OCI-LY3 (cell line): ENCODE data around the gene PANX3.
A peak's percentile ranks its signal among the peaks of the same experiment; 100 is the strongest.

Source experiments
- H2AFZ ChIP-seq: fragments of 200-600, 300-600 bp; shearing (Covaris generic); 2 replicates; pipeline ENCODE4 v1.6.0; 2014; ENCODE audit warnings: antibody characterized with exemption, low read depth, low read length
- H3K27ac ChIP-seq: fragments of 200-600, 300-600 bp; sonication (generic); 2 replicates; pipeline ENCODE4 v1.5.1; 2014; ENCODE audit warnings: mild to moderate bottlenecking, low read length, moderate library complexity, mixed read lengths
- H3K27me3 ChIP-seq: fragments of 200-600, 300-600 bp; sonication (generic); 2 replicates; pipeline ENCODE4 v1.6.1; 2014; ENCODE audit warnings: low read depth, low read length, mixed read lengths
- H3K36me3 ChIP-seq: fragments of 200-600, 300-600 bp; sonication (generic); replicated peaks from 2 replicates; pipeline ENCODE3; 2014; ENCODE audit warnings: low read depth, low read length, mixed read lengths
- H3K4me1 ChIP-seq: fragments of 300-600, 200-600 bp; sonication (generic); 2 replicates; pipeline ENCODE4 v1.6.1; 2014; ENCODE audit warnings: low read length, mixed read lengths
- H3K4me2 ChIP-seq: fragments of 200-600, 300-600 bp; sonication (generic); 2 replicates; pipeline ENCODE4 v1.6.1; 2014; ENCODE audit warnings: low read length, mixed read lengths
- H3K4me3 ChIP-seq: fragments of 300-600, 200-600 bp; sonication (generic); 2 replicates; pipeline ENCODE4 v1.5.1; 2014; ENCODE audit warnings: antibody characterized with exemption, mild to moderate bottlenecking, low read length, moderate library complexity
- H3K79me2 ChIP-seq: fragments of 300-600, 200-600 bp; shearing (Covaris generic); 2 replicates; pipeline ENCODE4 v1.6.1; 2014; ENCODE audit warnings: mild to moderate bottlenecking, low read length, mixed read lengths
- H3K9ac ChIP-seq: fragments of 300-600, 200-600 bp; shearing (Covaris generic); 2 replicates; pipeline ENCODE4 v1.6.0; 2014; ENCODE audit warnings: mild to moderate bottlenecking, low read length, moderate library complexity
- H3K9me3 ChIP-seq: fragments of 200-600, 300-600 bp; shearing (Covaris generic); 2 replicates; pipeline ENCODE4 v1.6.1; 2014; ENCODE audit warnings: low read length, mixed read lengths; ENCODE audit not compliant: insufficient read depth
- H4K20me1 ChIP-seq: fragments of 200-600, 300-600 bp; sonication (generic); 2 replicates; pipeline ENCODE4 v1.6.1; 2016; ENCODE audit warnings: low read length, mixed read lengths; ENCODE audit not compliant: insufficient read depth
- EZH2phosphoT487 ChIP-seq: fragments of 200-600 bp; shearing (Covaris generic); IDR thresholded peaks from 2 replicates; pipeline ENCODE4 v1.6.1; 2018; ENCODE audit warnings: antibody characterized with exemption, mixed run types, low read depth
- TF ChIP-seq, protein P1 (sequence below): fragments of 200-600, 300-600 bp; sonication (generic); IDR thresholded peaks from 2 replicates; pipeline ENCODE4 v1.5.1; 2014; ENCODE audit warnings: antibody characterized with exemption, low read length, low read depth

PANX3 gene, protein sequence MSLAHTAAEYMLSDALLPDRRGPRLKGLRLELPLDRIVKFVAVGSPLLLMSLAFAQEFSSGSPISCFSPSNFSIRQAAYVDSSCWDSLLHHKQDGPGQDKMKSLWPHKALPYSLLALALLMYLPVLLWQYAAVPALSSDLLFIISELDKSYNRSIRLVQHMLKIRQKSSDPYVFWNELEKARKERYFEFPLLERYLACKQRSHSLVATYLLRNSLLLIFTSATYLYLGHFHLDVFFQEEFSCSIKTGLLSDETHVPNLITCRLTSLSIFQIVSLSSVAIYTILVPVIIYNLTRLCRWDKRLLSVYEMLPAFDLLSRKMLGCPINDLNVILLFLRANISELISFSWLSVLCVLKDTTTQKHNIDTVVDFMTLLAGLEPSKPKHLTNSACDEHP

DNA sequence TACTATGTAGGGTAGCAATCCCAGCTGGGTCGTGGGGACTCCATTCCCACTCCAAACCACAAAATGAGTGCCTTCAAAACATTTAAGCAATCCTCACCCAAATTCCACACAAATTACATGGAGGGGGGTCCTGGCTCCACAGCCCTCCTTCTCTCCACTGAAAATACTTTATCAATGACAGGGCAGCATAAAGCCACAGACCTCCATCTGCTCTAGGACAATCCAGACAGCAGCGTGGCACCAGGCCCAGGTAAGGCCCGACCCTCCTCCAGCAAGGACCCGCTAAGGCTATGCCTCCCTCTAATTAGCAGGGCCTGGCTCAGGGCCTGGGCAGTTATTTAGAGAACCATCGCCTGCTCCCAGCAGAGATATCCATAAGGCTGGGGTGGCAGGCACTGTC lies at the start of gene PANX3:
TSS of gene PANX3 (plus strand) at position 365 of the 400 bp plus-strand sequence. CDS start 129 bp downstream, outside the sequence.
- Histone ChIP-seq H3K27ac (no peak within 1 kb of the TSS), H3K9me3 (no peaks in the 10 kb centered on the region), H3K4me1 (peaks cover 2% of the 10 kb centered on the region), H2AFZ (peak within 1 kb of the TSS; percentile 44; the same call in 1 of the 2 replicates), H3K4me3 (no peak within 1 kb of the TSS), H3K9ac (no peak within 1 kb of the TSS), H3K4me2 (no peak within 1 kb of the TSS), H3K79me2 (no peaks in the 10 kb centered on the region), H3K36me3 (no peaks in the 10 kb centered on the region), H4K20me1 (no peaks in the 10 kb centered on the region), H3K27me3 (no peaks in the 10 kb centered on the region)
- TF ChIP-seq, protein P1, sequence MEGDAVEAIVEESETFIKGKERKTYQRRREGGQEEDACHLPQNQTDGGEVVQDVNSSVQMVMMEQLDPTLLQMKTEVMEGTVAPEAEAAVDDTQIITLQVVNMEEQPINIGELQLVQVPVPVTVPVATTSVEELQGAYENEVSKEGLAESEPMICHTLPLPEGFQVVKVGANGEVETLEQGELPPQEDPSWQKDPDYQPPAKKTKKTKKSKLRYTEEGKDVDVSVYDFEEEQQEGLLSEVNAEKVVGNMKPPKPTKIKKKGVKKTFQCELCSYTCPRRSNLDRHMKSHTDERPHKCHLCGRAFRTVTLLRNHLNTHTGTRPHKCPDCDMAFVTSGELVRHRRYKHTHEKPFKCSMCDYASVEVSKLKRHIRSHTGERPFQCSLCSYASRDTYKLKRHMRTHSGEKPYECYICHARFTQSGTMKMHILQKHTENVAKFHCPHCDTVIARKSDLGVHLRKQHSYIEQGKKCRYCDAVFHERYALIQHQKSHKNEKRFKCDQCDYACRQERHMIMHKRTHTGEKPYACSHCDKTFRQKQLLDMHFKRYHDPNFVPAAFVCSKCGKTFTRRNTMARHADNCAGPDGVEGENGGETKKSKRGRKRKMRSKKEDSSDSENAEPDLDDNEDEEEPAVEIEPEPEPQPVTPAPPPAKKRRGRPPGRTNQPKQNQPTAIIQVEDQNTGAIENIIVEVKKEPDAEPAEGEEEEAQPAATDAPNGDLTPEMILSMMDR = no peak
- TF ChIP-seq EZH2phosphoT487 = no peak

DNA sequence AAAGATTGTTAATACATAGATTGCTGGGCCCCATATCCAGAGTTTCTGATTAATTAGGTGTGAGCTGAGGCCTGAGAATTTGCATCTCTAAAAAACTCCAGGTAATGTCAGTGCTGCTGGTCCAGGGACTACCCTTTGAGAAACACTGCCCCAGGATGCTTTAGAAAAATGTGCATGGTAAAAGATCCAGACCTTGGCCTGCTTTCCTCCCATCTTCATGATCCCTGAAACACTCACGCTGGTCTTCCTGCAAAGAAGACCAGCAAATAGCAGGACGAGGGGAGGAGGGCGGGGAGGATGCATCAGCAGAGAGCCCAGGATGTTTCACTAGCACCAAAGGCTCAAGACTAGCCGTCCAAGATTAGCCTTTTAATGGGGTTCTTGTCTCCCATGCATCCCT lies 41.5 kb upstream of the PANX3 start, which contains the start of gene OR8A1:
TSS of gene OR8A1 (plus strand) at position 301 of the 400 bp plus-strand sequence. CDS start 123 bp downstream, outside the sequence.
- Histone ChIP-seq H3K27ac (no peak within 1 kb of the TSS), H2AFZ (no peak within 1 kb of the TSS), H3K27me3 (peaks cover 4% of the 10 kb centered on the region; the same call in 1 of the 2 replicates), H3K4me2 (no peak within 1 kb of the TSS; the same call in 1 of the 2 replicates), H3K9ac (no peak within 1 kb of the TSS), H3K4me3 (no peak within 1 kb of the TSS), H3K79me2 (no peaks in the 10 kb centered on the region), H4K20me1 (no peaks in the 10 kb centered on the region), H3K9me3 (no peaks in the 10 kb centered on the region), H3K36me3 (no peaks in the 10 kb centered on the region), H3K4me1 (no peaks in the 10 kb centered on the region)
- TF ChIP-seq, protein P1 = no peak
- TF ChIP-seq EZH2phosphoT487 = no peak

DNA sequence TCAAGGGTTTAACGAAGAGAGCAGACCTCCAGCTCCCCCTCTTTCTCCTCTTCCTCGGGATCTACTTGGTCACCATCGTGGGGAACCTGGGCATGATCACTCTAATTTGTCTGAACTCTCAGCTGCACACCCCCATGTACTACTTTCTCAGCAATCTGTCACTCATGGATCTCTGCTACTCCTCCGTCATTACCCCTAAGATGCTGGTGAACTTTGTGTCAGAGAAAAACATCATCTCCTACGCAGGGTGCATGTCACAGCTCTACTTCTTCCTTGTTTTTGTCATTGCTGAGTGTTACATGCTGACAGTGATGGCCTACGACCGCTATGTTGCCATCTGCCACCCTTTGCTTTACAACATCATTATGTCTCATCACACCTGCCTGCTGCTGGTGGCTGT lies 41.1 kb upstream of the PANX3 start:
- H3K27me3 ChIP-seq = peaks cover 4% of the 10 kb centered on the region; the same call in 1 of the 2 replicates
- H3K4me2 ChIP-seq = no peak overlapping the region
- H3K9ac ChIP-seq = no peak overlapping the region
- no peak overlapping the region for H3K27ac ChIP-seq
- H3K79me2 ChIP-seq = no peaks in the 10 kb centered on the region
- H3K9me3 ChIP-seq = no peaks in the 10 kb centered on the region
- no peaks in the 10 kb centered on the region for H4K20me1 ChIP-seq
- TF ChIP-seq, protein P1 = no peak
- no peak for TF ChIP-seq EZH2phosphoT487
- no peaks in the 10 kb centered on the region for H3K4me1 ChIP-seq
- no peaks in the 10 kb centered on the region for H3K36me3 ChIP-seq
- no peak overlapping the region for H3K4me3 ChIP-seq
- H2AFZ ChIP-seq = no peak overlapping the region

DNA sequence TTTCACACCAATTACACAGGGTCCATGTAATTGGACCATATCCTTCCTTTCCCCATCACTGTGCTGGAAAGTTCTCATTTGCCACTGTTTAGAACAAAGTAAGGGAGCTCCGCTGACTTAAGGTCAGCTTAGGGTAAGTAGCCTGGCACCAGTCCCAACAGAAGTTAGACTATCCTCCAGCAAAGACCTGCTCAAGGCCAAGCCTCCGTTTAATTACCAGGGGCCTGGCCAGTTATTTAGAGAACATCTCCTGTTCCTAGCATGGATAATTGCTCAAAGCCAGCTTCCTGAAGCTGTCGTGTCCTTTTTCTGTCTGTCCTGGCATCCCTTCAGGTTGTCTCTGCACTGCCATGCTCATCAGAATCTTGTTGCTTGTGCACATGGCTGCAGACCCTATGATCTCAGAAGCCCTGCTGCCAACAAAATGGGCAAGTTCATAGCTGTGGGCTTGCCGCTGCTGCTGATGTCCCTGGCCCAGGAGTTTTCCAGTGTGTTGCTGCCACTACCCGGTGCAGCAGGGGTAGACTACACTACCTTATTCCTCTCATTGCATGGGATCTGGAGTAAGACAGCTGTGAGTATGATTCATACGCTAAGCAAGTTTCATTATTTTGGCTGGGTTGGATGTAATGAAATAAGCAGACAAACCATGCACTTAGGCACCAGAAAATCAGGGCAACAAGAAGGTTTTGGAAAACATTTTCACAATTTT lies 33.4 kb upstream of the PANX3 start:
- H3K79me2 ChIP-seq = no peaks in the 10 kb centered on the region
- H3K4me2 ChIP-seq = no peak overlapping the region
- no peak overlapping the region for H3K9ac ChIP-seq
- H3K4me1 ChIP-seq = peaks cover 7% of the 10 kb centered on the region; the same call in 1 of the 2 replicates
- no peak overlapping the region for H3K27ac ChIP-seq
- H3K27me3 ChIP-seq = no peaks in the 10 kb centered on the region
- no peak overlapping the region for H3K4me3 ChIP-seq
- H2AFZ ChIP-seq = no peak overlapping the region
- no peaks in the 10 kb centered on the region for H4K20me1 ChIP-seq
- H3K36me3 ChIP-seq = no peaks in the 10 kb centered on the region
- TF ChIP-seq EZH2phosphoT487 = no peak
- TF ChIP-seq, protein P1 = no peak
- no peaks in the 10 kb centered on the region for H3K9me3 ChIP-seq
